GM19351 (cell line): ENCODE results near the gene TSPY8.
"Not testable (repeated sequence)": the region's sequence is repeated elsewhere in the genome, so short reads cannot be mapped to it uniquely, and the experiment has no call there.

Experiments
- ATAC-seq: cut with Tn5 transposase; IDR thresholded peaks from one replicate; pipeline ENCODE4 v1.9.1; 2021; ENCODE audit warnings: mild to moderate bottlenecking, moderate library complexity; ENCODE audit not compliant: unreplicated experiment

The TSPY8 gene

DNA sequence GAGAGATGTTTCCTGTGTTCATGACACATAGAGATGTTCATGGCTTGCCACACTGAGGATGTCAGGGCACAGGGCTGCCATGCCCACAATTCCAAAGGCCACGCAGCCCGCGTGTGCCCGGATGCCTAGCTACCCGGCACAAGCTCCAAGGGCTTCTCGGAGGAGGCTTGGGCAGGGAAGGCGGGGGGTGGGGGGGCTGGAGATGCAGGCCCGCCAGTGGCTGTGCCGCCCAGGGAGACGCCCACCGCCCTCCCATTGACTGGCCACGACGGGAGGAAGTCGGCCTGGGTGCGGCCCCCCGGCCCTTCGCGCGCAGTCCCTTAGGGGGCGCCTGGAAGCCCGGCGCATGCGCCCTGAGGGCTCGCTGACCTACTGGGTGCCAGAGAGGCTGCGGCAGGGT is at the start of gene TSPY8:
TSS of gene TSPY8 (plus strand) at position 301 of the 400 bp plus-strand sequence. CDS start at position 347, 46 bp downstream.
- ATAC-seq: not testable (repeated sequence)

- no peak for ATAC-seq
Measured at GRCh38 chrY:9320996-9321395, 36.6 kb upstream of the TSPY8 start.

DNA sequence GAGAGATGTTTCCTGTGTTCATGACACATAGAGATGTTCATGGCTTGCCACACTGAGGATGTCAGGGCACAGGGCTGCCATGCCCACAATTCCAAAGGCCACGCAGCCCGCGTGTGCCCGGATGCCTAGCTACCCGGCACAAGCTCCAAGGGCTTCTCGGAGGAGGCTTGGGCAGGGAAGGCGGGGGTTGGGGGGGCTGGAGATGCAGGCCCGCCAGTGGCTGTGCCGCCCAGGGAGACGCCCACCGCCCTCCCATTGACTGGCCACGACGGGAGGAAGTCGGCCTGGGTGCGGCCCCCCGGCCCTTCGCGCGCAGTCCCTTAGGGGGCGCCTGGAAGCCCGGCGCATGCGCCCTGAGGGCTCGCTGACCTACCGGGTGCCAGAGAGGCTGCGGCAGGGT is 20.4 kb upstream of the TSPY8 start, which contains the start of gene TSPY4:
TSS of gene TSPY4 (plus strand) at position 301 of the 400 bp plus-strand sequence. CDS start at position 347, 46 bp downstream.
- not testable (repeated sequence) for ATAC-seq

DNA sequence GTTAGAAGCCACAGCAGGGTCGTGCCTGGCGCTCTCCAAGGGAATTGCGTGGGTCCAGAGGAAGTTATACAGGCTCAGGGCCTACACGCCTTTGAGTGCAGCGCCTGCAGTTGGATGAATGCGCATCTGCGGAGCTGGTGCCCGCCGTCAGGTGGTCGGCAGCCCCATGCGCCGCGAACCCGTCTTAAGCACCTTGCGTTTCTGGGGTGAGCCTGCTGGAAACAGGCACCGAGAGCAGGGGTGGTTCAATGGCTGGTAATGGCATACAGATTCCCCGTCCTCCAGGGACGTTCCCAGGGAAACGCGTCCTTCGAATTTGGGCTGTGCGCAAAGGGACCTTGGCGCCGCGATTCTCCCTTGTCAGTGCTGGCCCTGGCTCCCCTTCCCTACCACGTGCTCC is 38.9 kb downstream of the TSPY8 start:
- ATAC-seq: not testable (repeated sequence)

DNA sequence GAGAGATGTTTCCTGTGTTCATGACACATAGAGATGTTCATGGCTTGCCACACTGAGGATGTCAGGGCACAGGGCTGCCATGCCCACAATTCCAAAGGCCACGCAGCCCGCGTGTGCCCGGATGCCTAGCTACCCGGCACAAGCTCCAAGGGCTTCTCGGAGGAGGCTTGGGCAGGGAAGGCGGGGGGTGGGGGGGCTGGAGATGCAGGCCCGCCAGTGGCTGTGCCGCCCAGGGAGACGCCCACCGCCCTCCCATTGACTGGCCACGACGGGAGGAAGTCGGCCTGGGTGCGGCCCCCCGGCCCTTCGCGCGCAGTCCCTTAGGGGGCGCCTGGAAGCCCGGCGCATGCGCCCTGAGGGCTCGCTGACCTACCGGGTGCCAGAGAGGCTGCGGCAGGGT is 40.5 kb downstream of the TSPY8 start, which contains the start of gene TSPY3:
TSS of gene TSPY3 (plus strand) at position 301 of the 400 bp plus-strand sequence. CDS start at position 347, 46 bp downstream.
- ATAC-seq: not testable (repeated sequence)
